Measurements from ENCODE around the gene DENND1B. TPM values are rescaled to one million over a fixed set of nuclear protein-coding genes. Genes with fewer than 3 reads are reported as not detected.

Gene DENND1B
- total RNA-seq, 1 experiment from 2014 or later = 9.6 TPM

DNA sequence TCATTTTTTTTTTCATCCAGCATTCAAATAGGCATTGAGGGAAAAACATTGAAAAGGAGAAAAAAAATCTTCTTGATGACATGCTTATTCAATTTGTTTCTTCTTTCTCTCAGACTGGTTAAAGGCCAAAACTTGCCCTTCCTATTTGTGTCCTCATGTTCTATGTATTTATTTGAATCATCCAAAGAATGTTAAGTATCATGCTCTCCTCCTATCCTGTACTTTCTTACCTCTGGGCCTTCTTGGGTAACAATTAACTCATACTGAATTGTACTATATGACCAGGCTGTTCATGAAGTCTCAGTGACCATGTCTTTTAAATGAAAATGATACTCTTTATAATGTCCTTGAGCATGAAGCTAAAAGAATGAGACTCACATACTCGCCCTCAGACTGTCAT is 36.5 kb upstream of the DENND1B start:
- no peak overlapping the region for H3K4me2 ChIP-seq (ENCODE audit: low read length)
- intact Hi-C loops (cut with micrococcal nuclease) = no loop called here
- no peaks in the 10 kb centered on the region for H3K27me3 ChIP-seq (ENCODE audit: insufficient read depth, low read length)
- H3K27ac ChIP-seq (ENCODE audit: low read depth, low read length) = no peak overlapping the region
- no peak overlapping the region for H3K9ac ChIP-seq (ENCODE audit: low read length)
- no peaks in the 10 kb centered on the region for H3K9me2 ChIP-seq (ENCODE audit: insufficient read depth)
- H2AFZ ChIP-seq (ENCODE audit: low read depth, low read length, poor library complexity, severe bottlenecking) = no peak overlapping the region
- ChIA-PET CTCF (no interaction called here), RAD21 (ENCODE audit: low non-redundant PET in 1 of 2, low total read pairs in 2 of 2, uncharacterized antibody in 2 of 2, unreplicated experiment in 2 of 2) (no interaction called here), POLR2A (no interaction called here)
- no peak overlapping the region for H3K4me3 ChIP-seq (replicated peaks in 1 of 2; ENCODE audit: low read depth in 1 of 2, low read length in 2 of 2)
- no peaks in the 10 kb centered on the region for H4K20me1 ChIP-seq (ENCODE audit: insufficient read depth)
- ATAC-seq (no peak), DNase-seq (ENCODE audit: low read depth, low spot score) (no peak)
- H3K9me3 ChIP-seq (ENCODE audit: control insufficient read depth in 1 of 2, insufficient read depth in 1 of 2, low read depth in 1 of 2, low read length in 2 of 2) = no peaks in the 10 kb centered on the region
- no peaks in the 10 kb centered on the region for H3K79me2 ChIP-seq (ENCODE audit: insufficient read depth, low read length)
- BruUV-seq (replicated peaks) = no TSS peak
- H3K4me1 ChIP-seq (ENCODE audit: control insufficient read depth in 1 of 2, insufficient read depth in 2 of 2, low read length in 2 of 2) = no peaks in the 10 kb centered on the region
- TF ChIP-seq ELF1 (IDR thresholded peaks at IDR 0.05; ENCODE audit: borderline replicate concordance, low read depth) = no peak
- no peaks in the 10 kb centered on the region for H3K36me3 ChIP-seq (ENCODE audit: control insufficient read depth in 1 of 2, insufficient read depth in 2 of 2, low read length in 2 of 2)

DNA sequence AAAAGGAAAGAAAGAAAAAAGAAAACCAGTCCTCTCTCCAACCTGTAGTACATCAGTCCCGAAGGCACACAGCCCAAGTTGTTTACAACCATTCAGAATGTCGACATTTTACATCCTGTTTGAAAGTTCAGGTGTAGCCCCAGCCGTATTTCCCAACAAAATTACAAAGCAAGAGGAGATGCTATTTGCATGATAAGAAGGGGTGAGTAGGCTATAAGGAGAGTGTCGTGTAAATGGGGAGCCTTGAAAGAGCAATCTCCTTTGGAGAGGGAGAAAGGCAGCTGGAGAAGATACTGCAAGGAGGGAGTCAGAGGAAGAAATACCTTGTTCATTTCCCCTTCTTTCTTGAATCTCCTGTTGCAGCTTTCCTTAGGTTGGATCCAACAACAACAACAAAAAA is 35.5 kb upstream of the DENND1B start:
- no peak overlapping the region for H3K9ac ChIP-seq (ENCODE audit: low read length)
- no peaks in the 10 kb centered on the region for H3K9me3 ChIP-seq (ENCODE audit: control insufficient read depth in 1 of 2, insufficient read depth in 1 of 2, low read depth in 1 of 2, low read length in 2 of 2)
- no peak for ATAC-seq
- no peaks in the 10 kb centered on the region for H3K27me3 ChIP-seq (ENCODE audit: insufficient read depth, low read length)
- DNase-seq (ENCODE audit: low read depth, low spot score) = no peak
- H3K4me1 ChIP-seq (ENCODE audit: control insufficient read depth in 1 of 2, insufficient read depth in 2 of 2, low read length in 2 of 2) = no peaks in the 10 kb centered on the region
- no peaks in the 10 kb centered on the region for H3K79me2 ChIP-seq (ENCODE audit: insufficient read depth, low read length)
- no peak for TF ChIP-seq POLR2A (IDR thresholded peaks at IDR 0.05; ENCODE audit: borderline replicate concordance, extremely low read depth, insufficient read depth, insufficient read length)
- TF ChIP-seq ZNF274 (IDR thresholded peaks at IDR 0.05; ENCODE audit: low read depth, low read length) = no peak
- no peak for TF ChIP-seq EZH2 (IDR thresholded peaks at IDR 0.05)
- no peak for TF ChIP-seq YY1 (IDR thresholded peaks at IDR 0.05; ENCODE audit: extremely low read depth, insufficient replicate concordance, low read depth, low read length)
- no peak for TF ChIP-seq RAD21 (IDR thresholded peaks at IDR 0.05; ENCODE audit: low read depth)
- no peak for TF ChIP-seq ZFX (IDR thresholded peaks at IDR 0.05)
- no peak for TF ChIP-seq EZH2phosphoT487 (IDR thresholded peaks at IDR 0.05; ENCODE audit: borderline replicate concordance)
- TF ChIP-seq, protein P1, sequence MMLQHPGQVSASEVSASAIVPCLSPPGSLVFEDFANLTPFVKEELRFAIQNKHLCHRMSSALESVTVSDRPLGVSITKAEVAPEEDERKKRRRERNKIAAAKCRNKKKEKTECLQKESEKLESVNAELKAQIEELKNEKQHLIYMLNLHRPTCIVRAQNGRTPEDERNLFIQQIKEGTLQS (IDR thresholded peaks at IDR 0.05) = no peak
- H3K27ac ChIP-seq (ENCODE audit: low read depth, low read length) = no peak overlapping the region
- no peaks in the 10 kb centered on the region for H4K20me1 ChIP-seq (ENCODE audit: insufficient read depth)
- intact Hi-C loops (cut with micrococcal nuclease) = no loop called here
- ChIA-PET RAD21 (ENCODE audit: low non-redundant PET in 1 of 2, low total read pairs in 2 of 2, uncharacterized antibody in 2 of 2, unreplicated experiment in 2 of 2) (no interaction called here), POLR2A (no interaction called here), CTCF (no interaction called here)
- H3K4me2 ChIP-seq (ENCODE audit: low read length) = no peak overlapping the region
- no peak overlapping the region for H2AFZ ChIP-seq (ENCODE audit: low read depth, low read length, poor library complexity, severe bottlenecking)
- no peak overlapping the region for H3K4me3 ChIP-seq (replicated peaks in 1 of 2; ENCODE audit: low read depth in 1 of 2, low read length in 2 of 2)
- H3K36me3 ChIP-seq (ENCODE audit: control insufficient read depth in 1 of 2, insufficient read depth in 2 of 2, low read length in 2 of 2) = no peaks in the 10 kb centered on the region
- H3K9me2 ChIP-seq (ENCODE audit: insufficient read depth) = no peaks in the 10 kb centered on the region
- no TSS peak for BruUV-seq (replicated peaks)

All from HCT116 (cell line).